NCI-H82 (cell line): ENCODE results near the gene MDM4.
"Not testable (repeated sequence)": the region's sequence is repeated elsewhere in the genome, so short reads cannot be mapped to it uniquely, and the experiment has no call there.

Experiments
- DNase-seq: peaks from one replicate; lab custom pipeline; 2025; lab: John Stamatoyannopoulos, UW

MDM4 gene

GRCh38 chr1:204514828-204515227, 1.4 kb upstream of the MDM4 start:
- no peak for DNase-seq

DNA sequence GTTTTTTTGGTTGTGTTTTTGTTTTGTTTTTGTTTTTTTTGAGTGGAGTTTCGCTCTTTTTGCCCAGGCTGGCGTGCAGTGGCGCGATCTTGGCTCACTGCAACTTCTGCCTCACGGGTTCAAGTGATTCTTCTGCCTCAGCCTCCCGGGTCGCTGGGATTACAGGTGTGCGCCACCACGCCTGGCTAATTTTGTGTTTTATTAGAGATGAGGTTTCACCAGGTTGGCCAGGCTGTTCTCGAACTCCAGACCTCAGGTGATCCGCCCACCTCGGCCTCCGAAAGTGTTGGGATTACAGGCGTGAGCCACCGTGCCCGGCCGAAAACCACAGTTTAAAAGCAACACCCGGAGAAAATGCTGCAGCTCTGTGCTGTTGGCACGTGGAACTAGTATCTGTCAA, 1.2 kb downstream of the MDM4 start:
- not testable (repeated sequence) for DNase-seq

- no peak for DNase-seq
Observed at GRCh38 chr1:204520834-204521709, 4.9 kb downstream of the MDM4 start.

DNA sequence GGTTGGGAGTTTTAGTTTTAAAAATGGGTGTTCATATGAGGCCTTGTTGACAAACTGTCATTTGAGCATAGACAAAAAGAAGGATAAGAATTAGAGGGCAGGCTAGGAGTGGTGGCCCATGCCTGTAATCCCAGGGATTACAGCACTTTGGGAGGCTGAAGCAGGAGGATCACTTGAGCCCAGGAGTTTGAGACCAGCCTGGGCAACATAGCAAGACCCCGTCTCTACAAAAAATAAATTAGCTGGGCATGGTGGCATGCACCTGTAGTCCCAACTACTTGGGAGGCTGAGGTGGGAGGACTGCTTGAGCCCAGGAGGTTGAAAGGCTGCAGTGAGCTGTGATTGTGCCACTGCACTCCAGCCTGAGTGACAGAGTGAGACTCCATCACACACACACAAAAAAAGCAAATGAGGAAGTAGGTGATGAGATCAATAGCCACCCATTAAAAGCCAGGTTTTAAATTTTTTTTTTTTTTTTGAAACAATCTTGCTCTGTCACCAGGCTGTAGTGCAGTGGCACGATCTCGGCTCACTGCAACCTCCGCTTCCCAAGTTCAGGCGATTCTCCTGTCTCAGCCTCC, 5.8 kb downstream of the MDM4 start:
- not testable (repeated sequence) for DNase-seq

- DNase-seq: no peak
Observed at GRCh38 chr1:204523605-204524215, 7.5 kb downstream of the MDM4 start.

DNA sequence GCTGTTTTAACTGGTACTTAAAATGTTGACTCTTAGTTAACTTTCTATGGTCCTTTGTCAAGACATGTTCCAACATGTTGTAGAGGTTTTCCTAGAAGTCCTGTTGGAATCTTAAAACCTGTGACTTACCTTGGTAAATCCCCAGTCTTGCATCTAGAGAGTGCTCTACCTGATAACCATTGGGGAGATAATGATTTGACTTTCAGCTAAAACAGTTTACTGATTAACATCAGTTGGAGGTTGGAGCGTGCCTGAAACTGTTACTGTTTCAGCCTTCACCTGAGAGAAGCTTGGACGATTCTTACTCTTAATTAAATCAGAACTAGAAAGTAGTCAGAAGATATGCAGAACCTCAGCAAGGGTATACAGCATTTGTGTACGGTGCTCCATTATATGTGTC, 8.8 kb downstream of the MDM4 start:
- no peak for DNase-seq

- no peak for DNase-seq
Observed at GRCh38 chr1:204528241-204528640, 12.0 kb downstream of the MDM4 start.

DNA sequence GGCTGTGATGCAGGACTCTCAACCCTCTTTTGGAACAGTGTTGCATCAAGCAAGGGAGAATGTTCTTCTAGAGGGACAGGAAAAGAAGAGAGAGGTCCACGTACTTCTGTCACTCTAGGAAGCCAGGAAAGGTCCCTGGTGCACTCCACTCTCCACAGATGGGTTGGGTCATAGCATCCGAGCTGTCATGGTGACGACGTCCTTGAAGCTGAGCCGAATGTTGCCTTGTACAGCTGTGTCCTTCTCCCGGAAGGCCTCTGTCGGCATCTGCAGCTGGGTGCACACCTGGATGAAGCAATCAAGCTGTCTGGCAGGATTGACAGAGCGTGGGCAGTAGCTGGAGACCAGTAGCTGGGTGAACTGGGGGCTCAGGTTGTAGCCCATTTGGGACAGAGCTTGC, 12.5 kb downstream of the MDM4 start:
- no peak for DNase-seq

DNA sequence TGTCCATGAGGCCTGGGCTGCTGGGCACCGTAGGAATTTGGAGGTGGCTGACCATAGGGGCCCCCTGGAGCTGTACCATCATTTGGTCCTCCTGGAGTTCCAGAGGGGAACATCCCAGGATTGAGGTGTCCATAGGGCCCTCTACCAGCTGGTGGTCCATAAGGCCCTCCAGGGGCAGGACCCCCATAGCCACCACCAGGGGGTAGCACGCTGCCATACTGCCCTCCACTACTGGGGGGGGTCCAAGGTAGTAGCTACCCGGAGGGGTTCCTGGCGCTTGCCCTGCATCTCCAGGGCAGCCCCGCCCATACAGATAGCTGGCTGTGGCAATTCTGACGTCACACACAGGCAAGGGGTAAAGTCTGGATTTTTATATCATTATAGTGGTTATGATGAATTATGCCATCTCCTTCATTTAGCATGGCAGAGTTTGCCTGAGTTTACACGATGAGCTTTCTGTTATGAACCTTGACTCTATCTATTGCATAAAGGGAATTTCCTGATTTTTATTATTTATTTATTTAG, 13.2 kb downstream of the MDM4 start:
- DNase-seq: peak; percentile 39

GRCh38 chr1:204530932-204531331, 14.7 kb downstream of the MDM4 start:
- no peak for DNase-seq

DNA sequence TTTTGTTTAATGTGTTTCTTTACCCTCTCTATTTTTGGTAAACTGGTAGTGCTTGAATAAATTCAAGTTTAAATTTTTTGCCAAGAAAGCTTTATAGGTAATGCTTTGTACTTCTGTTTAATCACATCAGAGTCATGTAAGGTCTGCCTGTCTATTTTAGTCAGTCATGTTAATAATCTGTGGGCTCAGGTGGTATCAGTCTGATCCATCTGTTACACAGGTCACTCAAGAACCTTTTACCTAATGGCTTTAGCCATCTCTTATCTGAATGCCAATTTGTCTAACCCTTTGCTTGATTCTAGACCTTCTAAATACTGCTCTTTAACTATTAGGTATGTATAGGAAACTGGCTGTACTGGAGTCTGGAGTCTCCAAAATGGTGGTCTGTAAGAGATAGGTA, 16.6 kb downstream of the MDM4 start:
- DNase-seq: peak; percentile 67

- DNase-seq: no peak
Observed at GRCh38 chr1:204541626-204542025, 25.4 kb downstream of the MDM4 start.

- no peak for DNase-seq
Observed at GRCh38 chr1:204544321-204544720, 28.1 kb downstream of the MDM4 start.

DNA sequence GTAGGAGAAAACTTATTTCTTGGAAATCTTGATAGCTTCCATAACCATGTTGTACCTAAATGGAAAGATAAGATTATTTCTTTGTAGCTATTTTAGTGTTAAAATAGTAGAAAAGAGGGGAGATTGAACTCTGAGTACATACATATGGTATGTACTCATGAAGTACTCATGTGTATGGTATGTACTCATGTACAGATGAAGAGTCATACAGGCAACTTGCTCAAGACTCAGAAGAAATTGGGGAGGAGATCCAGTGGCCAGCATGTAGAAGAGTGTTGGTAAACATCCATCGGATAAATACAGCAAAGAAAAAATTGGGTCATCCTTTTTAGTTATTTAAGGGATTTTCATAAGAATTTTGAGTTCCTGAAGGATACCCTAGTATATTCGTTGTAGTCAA, 29.0 kb downstream of the MDM4 start:
- DNase-seq: no peak

DNA sequence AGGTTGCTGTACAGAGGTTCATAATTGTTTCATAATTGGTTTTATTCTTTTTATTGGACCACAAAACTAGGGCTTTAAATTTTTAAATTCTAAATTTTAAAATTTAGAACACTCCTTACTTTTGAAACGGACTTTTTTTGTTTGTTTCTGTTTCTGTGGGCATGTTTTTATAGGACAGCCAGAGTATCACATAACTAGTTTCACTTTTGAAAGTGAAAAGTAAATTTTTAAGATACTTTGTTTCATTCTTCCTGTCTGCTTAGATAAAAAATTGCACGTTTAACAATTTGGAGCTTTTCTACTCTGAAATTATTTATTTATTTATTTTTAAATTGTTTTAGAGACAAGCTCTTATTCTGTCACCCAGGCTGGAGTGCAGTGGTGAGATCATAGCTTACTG, 29.7 kb downstream of the MDM4 start:
- DNase-seq: no peak

DNA sequence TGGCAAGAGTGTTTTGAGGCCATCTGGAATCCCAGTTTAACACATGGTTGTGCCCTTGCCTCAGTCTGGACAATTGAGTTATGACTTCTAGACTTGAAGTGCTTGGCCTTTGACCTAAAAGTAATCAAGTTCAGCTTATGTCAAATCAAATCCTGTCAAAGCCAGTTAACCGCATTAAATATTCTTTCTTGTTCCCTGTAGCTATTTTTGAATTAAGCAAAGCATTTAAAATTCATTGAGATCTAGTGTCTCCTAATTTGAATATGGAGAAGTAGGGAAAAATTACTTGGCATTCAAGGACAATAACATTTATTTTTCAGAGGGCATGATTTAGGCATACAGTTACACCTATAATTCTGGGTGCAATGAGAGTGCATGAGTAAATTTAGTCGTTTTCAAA, 32.1 kb downstream of the MDM4 start:
- DNase-seq: peak; percentile 95

- no peak for DNase-seq
Observed at GRCh38 chr1:204549313-204549712, 33.1 kb downstream of the MDM4 start.

DNA sequence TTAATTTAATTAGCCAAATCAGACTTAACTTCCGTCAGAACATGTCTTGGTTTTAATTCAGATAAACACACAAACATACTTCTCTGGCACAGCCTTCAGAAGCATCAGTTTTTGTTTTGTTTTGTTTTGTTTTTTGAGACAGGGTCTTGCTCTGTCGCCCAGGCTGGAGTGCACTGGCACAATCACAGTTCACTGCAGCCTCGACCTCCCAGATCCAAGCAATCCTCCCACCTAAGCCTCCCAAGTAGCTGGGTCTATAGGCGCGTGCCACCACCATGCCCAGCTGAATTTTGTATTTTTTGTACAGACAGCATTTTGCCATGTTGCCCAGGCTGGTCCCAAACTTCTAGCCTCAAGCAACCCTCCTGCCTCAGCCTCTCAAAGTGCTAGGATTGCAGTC, 34.7 kb downstream of the MDM4 start:
- DNase-seq: no peak

DNA sequence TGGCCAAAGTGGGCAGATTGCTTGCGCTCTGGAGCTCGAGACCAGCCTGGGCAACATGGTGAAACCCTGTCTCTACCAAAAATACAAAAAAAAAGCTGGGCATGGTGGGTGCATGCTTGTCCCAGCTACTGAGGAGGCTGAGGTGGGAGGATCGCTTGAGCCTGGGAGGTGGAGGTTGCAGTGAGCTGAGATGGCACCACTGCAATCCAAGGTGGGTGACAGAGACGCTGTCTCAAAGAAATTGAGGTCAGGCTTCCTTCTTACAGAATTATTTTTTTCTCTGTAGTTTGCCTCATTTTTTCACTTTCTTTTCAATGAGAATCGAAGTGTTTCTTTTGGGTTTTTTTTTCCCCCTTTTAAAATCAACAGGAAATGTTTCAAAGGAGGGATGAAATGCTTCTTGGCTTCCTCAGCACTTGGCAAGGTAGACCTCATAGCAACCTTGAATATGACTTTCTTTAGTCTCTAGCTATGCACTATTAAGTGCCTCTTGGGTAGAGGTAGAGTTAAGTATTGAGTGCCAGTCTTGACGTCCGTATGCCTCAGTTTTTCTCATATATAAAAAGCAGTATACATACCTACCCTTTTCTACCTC, 40.3 kb downstream of the MDM4 start:
- no peak for DNase-seq

GRCh38 chr1:204558467-204558866, 42.3 kb downstream of the MDM4 start:
- peak; percentile 100 for DNase-seq

GRCh38 chr1:204560002-204560401, 43.8 kb downstream of the MDM4 start:
- peak; percentile 47 for DNase-seq

- DNase-seq: peak; percentile 61
Observed at GRCh38 chr1:204560590-204561150, 44.5 kb downstream of the MDM4 start.
